ENCODE measurements around the gene ENGASE.

ENGASE gene

DNA sequence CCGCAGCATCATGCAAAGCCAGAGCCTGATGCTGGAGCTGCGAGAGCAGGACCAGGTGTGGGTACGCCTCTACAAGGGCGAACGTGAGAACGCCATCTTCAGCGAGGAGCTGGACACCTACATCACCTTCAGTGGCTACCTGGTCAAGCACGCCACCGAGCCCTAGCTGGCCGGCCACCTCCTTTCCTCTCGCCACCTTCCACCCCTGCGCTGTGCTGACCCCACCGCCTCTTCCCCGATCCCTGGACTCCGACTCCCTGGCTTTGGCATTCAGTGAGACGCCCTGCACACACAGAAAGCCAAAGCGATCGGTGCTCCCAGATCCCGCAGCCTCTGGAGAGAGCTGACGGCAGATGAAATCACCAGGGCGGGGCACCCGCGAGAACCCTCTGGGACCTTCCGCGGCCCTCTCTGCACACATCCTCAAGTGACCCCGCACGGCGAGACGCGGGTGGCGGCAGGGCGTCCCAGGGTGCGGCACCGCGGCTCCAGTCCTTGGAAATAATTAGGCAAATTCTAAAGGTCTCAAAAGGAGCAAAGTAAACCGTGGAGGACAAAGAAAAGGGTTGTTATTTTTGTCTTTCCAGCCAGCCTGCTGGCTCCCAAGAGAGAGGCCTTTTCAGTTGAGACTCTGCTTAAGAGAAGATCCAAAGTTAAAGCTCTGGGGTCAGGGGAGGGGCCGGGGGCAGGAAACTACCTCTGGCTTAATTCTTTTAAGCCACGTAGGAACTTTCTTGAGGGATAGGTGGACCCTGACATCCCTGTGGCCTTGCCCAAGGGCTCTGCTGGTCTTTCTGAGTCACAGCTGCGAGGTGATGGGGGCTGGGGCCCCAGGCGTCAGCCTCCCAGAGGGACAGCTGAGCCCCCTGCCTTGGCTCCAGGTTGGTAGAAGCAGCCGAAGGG is 26.4 kb upstream of the ENGASE start:
- H3K4me2 ChIP-seq (ENCODE audit: low read length), result no peak overlapping the region
- no peak overlapping the region for H3K4me3 ChIP-seq (ENCODE audit: low read depth, low read length)
- H3K36me3 ChIP-seq (ENCODE audit: control insufficient read depth, insufficient read depth, low read length), result no peaks in the 10 kb centered on the region
- H3K9me3 ChIP-seq (ENCODE audit: control insufficient read depth, low read length), result no peaks in the 10 kb centered on the region
- H3K27me3 ChIP-seq (ENCODE audit: control insufficient read depth, insufficient read depth, low read length), result no peaks in the 10 kb centered on the region
- no peaks in the 10 kb centered on the region for H3K4me1 ChIP-seq
- H3K27ac ChIP-seq, result no peak overlapping the region
- no peak overlapping the region for H3K9ac ChIP-seq
- H3K79me2 ChIP-seq, result no peaks in the 10 kb centered on the region
- no peak overlapping the region for H2AFZ ChIP-seq
- TF ChIP-seq CTCF (IDR thresholded peaks at IDR 0.05), result no peak

GRCh38 chr17:79048826-79049755 is 25.5 kb upstream of the ENGASE start:
- Histone ChIP-seq H3K27me3 (ENCODE audit: control insufficient read depth, insufficient read depth, low read length) (no peaks in the 10 kb centered on the region), H3K27ac (no peak overlapping the region), H3K36me3 (ENCODE audit: control insufficient read depth, insufficient read depth, low read length) (no peaks in the 10 kb centered on the region), H3K9me3 (ENCODE audit: control insufficient read depth, low read length) (no peaks in the 10 kb centered on the region), H3K79me2 (no peaks in the 10 kb centered on the region), H2AFZ (no peak overlapping the region), H3K4me1 (no peaks in the 10 kb centered on the region), H3K4me3 (ENCODE audit: low read depth, low read length) (no peak overlapping the region), H3K9ac (no peak overlapping the region), H3K4me2 (ENCODE audit: low read length) (no peak overlapping the region)
- TF ChIP-seq CTCF (IDR thresholded peaks at IDR 0.05), result no peak

GRCh38 chr17:79049821-79050220 is 24.8 kb upstream of the ENGASE start:
- no peaks in the 10 kb centered on the region for H3K27me3 ChIP-seq (ENCODE audit: control insufficient read depth, insufficient read depth, low read length)
- no peak overlapping the region for H3K4me2 ChIP-seq (ENCODE audit: low read length)
- H3K9ac ChIP-seq, result no peak overlapping the region
- H2AFZ ChIP-seq, result no peak overlapping the region
- H3K36me3 ChIP-seq (ENCODE audit: control insufficient read depth, insufficient read depth, low read length), result no peaks in the 10 kb centered on the region
- no peak for TF ChIP-seq CTCF (IDR thresholded peaks at IDR 0.05)
- no peak overlapping the region for H3K4me3 ChIP-seq (ENCODE audit: low read depth, low read length)
- H3K4me1 ChIP-seq, result no peaks in the 10 kb centered on the region
- no peak overlapping the region for H3K27ac ChIP-seq
- no peaks in the 10 kb centered on the region for H3K79me2 ChIP-seq
- H3K9me3 ChIP-seq (ENCODE audit: control insufficient read depth, low read length), result no peaks in the 10 kb centered on the region

DNA sequence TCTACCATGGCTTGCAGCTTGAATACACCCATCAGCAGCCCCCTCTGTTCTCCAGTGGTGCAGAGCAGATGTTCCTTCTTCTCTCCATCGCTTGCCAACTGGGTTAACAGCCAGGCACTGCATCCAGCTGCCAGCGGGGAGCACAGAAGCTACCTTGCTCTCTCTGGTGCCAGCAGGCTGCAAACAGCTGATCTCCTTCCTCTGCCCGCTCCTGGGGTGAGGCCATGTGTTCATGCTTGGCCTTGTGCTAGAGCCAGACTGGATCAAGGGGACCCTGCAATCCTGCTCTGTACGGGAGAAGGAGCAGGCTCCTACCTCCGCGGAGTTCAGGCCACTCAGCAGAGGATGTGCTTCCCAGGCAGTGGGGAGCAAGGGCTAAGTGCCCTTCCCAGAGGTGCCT is 24.1 kb upstream of the ENGASE start:
- Histone ChIP-seq H3K9me3 (ENCODE audit: control insufficient read depth, low read length) (no peaks in the 10 kb centered on the region), H3K9ac (no peak overlapping the region), H3K27ac (no peak overlapping the region), H3K4me1 (no peaks in the 10 kb centered on the region), H3K36me3 (ENCODE audit: control insufficient read depth, insufficient read depth, low read length) (no peaks in the 10 kb centered on the region), H3K79me2 (no peaks in the 10 kb centered on the region), H3K4me3 (ENCODE audit: low read depth, low read length) (no peak overlapping the region), H3K27me3 (ENCODE audit: control insufficient read depth, insufficient read depth, low read length) (no peaks in the 10 kb centered on the region), H3K4me2 (ENCODE audit: low read length) (no peak overlapping the region), H2AFZ (no peak overlapping the region)
- TF ChIP-seq CTCF (IDR thresholded peaks at IDR 0.05), result no peak
